GM19463 (cell line): Measurements from ENCODE around the gene NRP2.

Experiments
- ATAC-seq: cut with Tn5 transposase; IDR thresholded peaks from one replicate; pipeline ENCODE4 v1.9.1; 2021; ENCODE audit warnings: mild to moderate bottlenecking, moderate library complexity; ENCODE audit not compliant: unreplicated experiment

The NRP2 gene

GRCh38 chr2:205800773-205801172, 118.5 kb downstream of the NRP2 start:
- no peak for ATAC-seq

GRCh38 chr2:205802065-205802464, 119.8 kb downstream of the NRP2 start:
- no peak for ATAC-seq

- ATAC-seq, result no peak
Measured at GRCh38 chr2:205802941-205803340, 120.6 kb downstream of the NRP2 start.

- no peak for ATAC-seq
Measured at GRCh38 chr2:205803500-205803899, 121.2 kb downstream of the NRP2 start.

GRCh38 chr2:205805136-205805535, 122.8 kb downstream of the NRP2 start:
- no peak for ATAC-seq

GRCh38 chr2:205806143-205806905, 124.0 kb downstream of the NRP2 start:
- ATAC-seq, result no peak

GRCh38 chr2:205807229-205807628, 124.9 kb downstream of the NRP2 start:
- no peak for ATAC-seq

GRCh38 chr2:205807758-205808157, 125.5 kb downstream of the NRP2 start:
- ATAC-seq, result no peak

- ATAC-seq, result no peak
Measured at GRCh38 chr2:205808486-205809121, 126.3 kb downstream of the NRP2 start.

GRCh38 chr2:205811387-205811786, 129.1 kb downstream of the NRP2 start:
- no peak for ATAC-seq

GRCh38 chr2:205814039-205814364, 131.7 kb downstream of the NRP2 start:
- ATAC-seq, result no peak

- no peak for ATAC-seq
Measured at GRCh38 chr2:205815673-205816072, 133.4 kb downstream of the NRP2 start.

- ATAC-seq, result no peak
Measured at GRCh38 chr2:205816268-205816667, 134.0 kb downstream of the NRP2 start.

- ATAC-seq, result no peak
Measured at GRCh38 chr2:205822579-205822978, 140.3 kb downstream of the NRP2 start.

GRCh38 chr2:205827809-205828365, 145.6 kb downstream of the NRP2 start:
- no peak for ATAC-seq

- no peak for ATAC-seq
Measured at GRCh38 chr2:205833864-205834263, 151.6 kb downstream of the NRP2 start.

GRCh38 chr2:205834796-205835195, 152.5 kb downstream of the NRP2 start:
- no peak for ATAC-seq

- no peak for ATAC-seq
Measured at GRCh38 chr2:205835251-205835791, 153.0 kb downstream of the NRP2 start.

- ATAC-seq, result no peak
Measured at GRCh38 chr2:205835923-205836322, 153.6 kb downstream of the NRP2 start.

GRCh38 chr2:205836477-205837221, 154.3 kb downstream of the NRP2 start:
- ATAC-seq, result no peak

GRCh38 chr2:205837663-205838062, 155.4 kb downstream of the NRP2 start:
- ATAC-seq, result no peak
